Activated CD4-positive, alpha-beta T cell treated with anti-CD3 and anti-CD28 coated beads, Interleukin-2, Interleukin-4, amounts not matched to agents 100 ng/mL and 50 ng/mL, durations not matched to agents 16 hours and 8 hours (primary cell): ENCODE data around the gene CAPZB.
A peak's percentile ranks its signal among the peaks of the same experiment; 100 is the strongest.
"Not testable (repeated sequence)": the region's sequence is repeated elsewhere in the genome, so short reads cannot be mapped to it uniquely, and the experiment has no call there.

Experiments
- DNase-seq: peaks from one replicate; pipeline ENCODE4 v3.0.0-alpha.2; 2020; ENCODE audit warnings: low spot score

The CAPZB gene

DNA sequence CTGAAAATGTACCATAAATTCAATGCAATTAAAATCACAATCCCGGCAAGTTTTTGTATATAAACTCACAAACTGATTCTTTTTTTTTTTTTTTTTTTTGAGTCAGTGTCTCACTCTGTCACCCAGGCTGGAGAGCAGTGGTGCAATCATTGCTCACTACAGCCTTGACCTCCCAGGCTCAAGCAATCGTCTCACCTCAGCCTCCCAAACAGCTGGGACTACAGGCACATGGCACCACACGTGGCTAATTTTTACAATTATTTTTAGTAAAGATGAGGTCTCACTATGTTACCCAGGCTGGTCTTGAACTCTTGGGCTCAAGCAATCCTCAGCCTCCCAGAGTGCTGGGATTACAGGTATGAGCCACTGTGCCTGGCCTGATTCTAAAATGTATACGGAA is 12.1 kb upstream of the CAPZB start:
- not testable (repeated sequence) for DNase-seq

DNA sequence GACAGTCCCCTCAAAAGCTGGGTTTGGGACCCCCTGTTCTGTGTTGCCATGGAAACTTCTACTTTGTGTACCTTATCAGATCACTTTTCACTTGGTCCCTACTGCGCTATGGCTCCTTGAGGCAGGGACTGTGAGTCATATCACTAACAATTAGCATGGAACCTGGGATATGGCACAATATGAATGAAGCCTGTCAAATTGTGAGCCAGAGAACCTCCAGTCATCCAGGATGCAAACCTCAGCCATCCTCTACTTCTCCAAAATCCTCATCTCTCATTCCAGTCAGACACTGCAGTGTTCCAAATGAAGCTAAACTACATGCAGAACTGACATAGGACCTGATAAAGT is 11.2 kb upstream of the CAPZB start:
- DNase-seq: no peak

DNA sequence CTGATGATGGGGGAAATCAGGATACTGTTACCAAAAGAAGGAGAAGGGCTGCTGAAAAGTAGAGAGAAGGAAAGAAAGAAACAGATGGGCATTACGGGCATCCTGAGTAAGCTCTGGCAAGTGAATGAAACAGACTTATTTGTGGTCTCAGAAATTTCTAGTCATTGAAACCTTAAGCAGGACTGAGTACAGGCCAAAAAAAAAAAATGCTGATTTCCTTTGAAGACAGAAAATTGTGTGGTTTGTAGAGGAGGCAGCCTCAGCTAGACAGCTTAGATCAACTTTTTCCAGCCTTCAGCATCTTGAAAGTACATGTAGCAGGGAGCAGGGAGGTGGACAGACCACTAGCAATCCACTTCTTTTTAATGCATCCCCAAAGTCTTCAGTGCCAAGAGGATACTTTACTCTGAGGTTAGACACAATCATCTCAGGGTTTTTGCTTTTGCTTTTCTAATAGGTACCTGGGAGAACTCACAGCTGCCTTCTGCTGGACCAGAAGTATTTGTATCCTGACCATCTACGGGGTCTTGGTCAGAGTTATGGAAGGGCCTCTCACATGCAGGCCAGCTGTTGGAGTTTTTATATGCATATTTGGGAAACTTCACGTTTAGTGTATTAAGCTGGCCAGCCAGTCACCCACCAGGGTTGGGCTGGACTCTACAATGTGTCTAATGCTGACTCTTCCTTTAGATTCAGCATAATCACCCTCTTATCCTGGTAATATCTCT is 10.6 kb upstream of the CAPZB start:
- DNase-seq: no peak

DNA sequence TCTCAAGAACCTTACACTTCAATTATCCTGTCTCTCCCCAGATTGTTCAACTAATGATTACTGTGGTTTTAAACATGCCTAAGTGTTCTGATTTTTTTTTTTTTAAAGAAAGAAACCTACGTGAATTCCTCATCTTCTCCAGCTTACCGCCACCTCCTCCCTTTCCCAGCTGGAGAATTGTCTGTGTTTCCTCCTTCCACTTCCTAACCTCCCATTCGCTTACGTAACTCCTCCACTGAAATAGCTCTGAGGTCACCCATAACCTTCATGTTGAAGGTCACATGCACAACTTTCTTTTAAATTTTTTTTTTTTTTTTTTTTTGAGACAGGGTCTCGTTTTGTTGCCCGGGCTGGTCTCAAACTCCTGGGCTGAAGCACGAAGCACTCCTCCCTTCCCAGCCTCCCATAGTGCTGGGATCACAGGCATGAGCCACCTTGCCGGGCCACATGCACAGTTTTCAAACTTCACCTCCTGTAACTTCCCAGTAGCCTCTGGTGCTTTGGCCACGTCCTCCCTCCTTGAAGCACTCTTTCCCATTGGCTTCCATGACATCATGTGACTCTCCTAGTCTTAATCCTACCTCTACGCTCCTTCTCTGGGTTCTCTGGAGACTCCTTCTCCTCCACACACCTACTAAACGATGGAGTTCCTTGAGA is 9.8 kb upstream of the CAPZB start:
- no peak for DNase-seq

DNA sequence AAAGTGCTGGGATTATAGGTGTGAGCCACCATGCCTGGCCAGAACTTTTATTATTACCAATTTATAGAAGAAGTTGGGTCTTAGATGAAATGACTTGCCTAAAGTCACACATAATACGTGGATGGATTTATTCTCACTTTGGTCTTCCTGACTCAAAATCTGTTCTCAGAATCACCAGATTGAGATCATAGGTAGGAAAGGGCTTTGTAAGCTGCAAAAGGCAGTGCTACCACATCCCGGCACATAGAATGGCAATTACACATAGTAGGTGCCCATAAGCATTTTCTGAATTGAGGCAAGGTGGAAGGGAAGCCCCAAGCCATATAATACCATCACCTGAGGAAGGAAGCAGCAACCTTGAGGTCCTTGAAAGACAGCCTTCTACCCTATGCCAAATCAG is 8.2 kb upstream of the CAPZB start:
- peak; percentile 31 for DNase-seq

DNA sequence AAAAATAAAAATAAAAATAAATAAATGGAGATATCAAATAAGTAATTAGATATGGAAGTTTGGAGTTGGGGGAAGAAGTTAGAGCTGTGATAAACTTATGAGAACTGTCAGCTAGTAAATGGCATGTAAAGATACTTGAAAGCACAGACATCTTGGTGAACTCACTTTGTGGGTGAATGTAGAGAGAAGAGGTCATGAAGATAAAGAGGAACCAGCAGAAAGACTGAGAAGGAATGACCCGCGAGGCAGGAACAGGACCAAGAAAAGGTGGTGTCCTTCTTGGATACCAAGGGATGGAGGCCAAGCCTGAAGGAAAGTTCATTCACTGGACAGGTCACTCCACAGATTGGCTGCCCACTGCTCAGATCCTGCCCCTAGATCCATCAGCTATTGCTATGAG is 4.7 kb upstream of the CAPZB start:
- no peak for DNase-seq

DNA sequence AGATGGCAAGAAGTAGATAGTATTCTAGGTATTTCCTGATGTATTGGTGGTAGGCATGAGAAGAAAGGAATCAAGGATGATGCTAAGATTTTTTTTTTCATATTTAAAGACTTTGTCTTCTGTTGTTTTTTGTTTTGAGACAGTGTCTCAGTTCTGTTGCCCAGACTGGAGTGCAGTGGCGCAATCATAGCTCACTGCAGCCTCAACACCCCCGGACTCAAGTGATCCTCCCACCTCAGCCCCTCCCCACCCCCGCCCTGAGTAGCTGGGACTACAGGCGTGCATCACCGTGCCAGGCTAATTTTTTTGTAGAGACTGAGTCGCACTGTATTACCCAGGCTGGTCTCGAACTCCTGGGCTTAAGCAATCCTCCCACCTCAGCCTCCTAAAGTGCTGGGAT is 2.8 kb upstream of the CAPZB start:
- DNase-seq: no peak

DNA sequence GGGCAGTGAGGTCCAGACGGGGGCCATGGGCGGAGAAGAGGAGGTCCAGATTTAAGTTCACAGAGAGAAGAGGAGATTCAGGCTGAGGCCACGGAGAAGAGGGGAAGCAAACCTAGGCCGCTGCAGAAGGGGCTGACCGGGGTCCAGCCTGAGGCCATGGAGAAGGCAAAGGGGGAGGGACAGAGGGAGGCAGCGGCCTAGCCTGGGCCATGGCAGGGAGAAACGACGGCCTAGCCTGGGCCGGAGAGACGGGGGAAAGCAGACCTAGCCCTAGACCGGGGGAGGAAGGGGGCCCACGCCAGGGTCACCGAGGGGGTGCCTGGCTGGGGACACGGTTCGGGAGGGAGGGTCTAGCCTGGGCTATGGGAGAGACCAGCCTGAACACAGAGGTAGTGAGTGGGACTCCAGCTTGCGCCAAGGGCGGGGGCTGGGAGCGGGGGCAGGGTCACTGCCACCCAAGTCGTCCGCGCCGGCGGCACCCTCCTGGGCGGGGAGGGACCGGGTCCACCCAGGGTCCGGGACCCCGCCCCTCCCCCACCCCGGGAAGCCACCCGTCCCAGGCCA is 459 bp downstream of the CAPZB start:
- DNase-seq: no peak

DNA sequence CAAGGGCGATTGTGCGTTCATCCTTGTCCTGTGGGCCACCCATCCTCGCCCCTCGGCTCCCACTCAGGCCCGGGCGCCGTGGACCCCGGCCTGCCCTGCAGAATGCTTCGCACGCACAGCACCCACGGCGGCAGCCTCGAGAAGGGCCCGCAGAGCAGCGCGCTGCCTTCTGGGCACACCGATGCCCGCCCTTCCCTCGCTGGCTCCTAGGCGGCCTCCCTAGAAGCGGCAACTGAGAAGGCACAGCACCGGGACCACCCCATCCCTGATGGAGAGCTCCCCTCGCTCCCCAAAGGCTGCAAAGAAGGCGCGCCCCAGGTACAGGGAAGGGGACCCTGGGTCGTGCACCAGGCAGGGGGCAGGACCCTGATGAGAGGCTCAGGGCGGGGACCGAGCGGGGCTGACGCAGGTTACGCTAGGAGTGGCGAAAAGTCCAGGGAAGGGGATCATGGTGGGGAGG is 971 bp downstream of the CAPZB start:
- DNase-seq: no peak

DNA sequence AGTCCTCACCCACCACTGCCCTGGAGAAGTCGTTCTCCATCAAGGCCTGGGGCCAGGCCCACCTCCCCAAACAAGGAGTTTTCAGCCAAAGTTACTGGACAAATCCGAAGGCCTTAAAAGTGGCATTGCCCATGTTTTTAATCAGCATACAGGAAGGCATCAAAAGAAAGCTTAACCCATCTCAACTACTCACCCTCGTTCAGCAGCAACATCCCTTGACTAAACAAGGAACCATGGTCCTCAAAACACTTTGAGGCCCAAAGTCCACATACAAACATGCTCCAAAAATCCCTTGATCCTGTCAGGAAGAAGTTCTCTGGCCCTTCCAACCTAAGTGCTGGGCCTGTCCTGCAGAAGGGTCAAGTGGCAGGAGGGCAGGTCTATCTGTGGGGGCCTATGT is 1.6 kb downstream of the CAPZB start:
- no peak for DNase-seq

DNA sequence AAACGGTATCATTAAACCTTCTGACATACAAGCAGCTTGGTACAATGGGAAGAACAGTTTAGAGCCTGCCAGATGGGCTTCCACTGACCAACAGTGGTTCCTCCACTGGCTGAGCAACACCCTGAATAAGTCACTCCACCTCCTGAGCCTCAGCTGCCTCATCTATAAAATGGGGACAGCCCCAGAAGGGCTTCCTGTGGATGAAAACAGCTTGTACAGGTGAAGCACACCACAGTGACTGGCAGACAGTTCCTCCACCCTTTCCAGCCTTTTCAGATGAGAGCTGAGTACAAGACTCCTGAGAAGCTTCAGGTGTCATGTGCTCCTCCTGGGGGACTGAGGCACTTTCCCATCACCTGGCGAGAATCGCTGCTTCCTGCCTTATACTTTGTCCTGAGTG is 2.1 kb downstream of the CAPZB start:
- peak; percentile 44 for DNase-seq

DNA sequence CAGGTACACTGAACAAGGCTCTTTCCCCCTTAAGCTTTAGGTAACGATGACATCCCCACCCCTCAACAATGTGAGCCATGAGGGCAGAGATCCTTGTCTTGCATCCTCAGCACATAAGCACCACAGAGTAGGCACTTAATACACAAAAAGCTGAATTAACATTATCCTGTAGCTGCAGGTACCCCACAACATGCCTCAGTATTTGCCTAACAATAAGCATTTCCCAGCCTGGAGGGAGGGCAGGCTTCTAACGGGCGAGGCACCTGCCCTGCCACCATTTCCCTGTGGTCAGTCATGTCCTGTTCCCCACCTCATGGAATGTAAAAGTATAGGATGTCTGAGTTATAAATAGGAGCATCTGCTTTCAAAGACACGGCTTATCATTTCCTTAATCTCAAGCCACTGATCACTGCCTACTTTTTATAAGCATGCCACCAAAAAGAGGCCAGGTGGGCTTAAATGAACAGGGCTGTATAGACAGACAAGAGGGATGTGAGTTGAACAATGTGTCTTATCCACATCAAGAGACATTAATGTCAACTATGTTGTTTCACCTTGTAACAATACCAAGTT is 3.4 kb downstream of the CAPZB start:
- no peak for DNase-seq

DNA sequence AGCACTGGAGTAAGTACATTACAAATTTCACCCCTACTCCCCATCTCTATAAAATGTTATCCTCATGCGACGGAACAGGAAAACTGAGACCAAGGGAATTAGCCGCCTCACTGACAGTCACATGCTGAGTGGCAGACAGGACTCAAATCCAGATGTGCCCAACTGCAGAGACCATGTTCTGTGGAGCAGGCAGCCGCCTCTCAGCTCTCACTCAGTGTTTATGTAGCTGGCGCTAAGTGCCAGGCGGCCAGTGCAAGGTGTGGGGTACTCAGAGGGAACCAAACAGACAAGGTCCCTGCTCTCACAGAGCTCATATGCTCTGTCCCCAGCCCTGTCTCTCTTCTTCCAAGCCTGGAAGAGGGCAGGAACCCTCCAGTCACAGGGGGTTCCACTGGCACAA is 5.1 kb downstream of the CAPZB start:
- DNase-seq: no peak

DNA sequence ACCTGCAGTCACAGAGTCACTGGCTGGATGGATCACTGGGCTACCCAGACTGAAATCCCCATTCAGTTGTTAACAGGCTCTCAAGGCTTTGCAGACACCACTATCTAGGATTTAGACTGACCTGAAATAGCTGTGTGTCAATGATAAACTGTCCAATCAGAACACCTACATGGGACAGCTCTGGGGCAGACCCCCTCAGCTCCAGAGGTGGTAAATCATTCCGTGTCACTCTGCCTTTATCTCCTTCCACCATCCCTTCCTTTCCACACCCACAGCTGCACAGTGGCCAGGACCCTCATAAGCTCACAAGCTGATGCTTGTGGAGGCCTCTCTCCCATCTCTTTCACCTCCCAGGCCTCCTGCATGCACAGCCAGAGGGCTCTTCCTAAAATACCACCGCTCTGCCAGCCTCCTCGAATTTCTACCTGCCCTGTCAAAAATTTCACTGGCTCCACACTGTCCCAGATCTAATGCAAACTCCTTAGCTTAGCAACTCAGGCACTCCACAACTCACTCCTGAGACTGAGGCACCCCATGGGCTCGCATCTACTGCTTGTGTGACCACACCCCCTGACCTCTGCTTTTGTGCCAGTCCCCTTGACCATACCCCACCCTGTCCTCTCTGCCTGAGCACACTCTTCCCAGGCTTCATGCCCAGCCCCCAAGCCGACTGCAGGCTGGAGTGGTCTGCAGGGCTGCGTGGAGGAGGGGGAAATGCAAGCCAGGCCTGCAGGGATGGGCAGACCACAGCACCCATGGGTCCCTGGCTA is 5.8 kb downstream of the CAPZB start:
- DNase-seq: no peak

DNA sequence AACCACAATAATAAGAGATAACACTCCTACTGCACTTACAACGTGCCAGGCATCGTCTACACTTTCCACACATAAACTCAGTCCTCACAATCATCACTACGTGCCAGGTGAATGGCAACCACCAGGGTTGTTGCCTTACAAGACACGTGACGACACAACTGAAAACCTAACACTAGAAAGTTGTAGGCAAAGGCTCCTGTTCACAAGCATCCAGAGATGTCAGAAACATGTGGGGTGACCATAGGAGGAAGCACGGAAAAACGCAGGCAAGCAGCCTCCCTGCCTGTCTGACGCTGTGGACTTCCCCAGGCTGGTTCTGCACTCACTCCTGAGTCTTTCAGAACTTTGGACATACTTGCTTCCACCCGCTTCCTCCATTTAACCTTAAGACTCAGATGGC is 7.0 kb downstream of the CAPZB start:
- DNase-seq: no peak

DNA sequence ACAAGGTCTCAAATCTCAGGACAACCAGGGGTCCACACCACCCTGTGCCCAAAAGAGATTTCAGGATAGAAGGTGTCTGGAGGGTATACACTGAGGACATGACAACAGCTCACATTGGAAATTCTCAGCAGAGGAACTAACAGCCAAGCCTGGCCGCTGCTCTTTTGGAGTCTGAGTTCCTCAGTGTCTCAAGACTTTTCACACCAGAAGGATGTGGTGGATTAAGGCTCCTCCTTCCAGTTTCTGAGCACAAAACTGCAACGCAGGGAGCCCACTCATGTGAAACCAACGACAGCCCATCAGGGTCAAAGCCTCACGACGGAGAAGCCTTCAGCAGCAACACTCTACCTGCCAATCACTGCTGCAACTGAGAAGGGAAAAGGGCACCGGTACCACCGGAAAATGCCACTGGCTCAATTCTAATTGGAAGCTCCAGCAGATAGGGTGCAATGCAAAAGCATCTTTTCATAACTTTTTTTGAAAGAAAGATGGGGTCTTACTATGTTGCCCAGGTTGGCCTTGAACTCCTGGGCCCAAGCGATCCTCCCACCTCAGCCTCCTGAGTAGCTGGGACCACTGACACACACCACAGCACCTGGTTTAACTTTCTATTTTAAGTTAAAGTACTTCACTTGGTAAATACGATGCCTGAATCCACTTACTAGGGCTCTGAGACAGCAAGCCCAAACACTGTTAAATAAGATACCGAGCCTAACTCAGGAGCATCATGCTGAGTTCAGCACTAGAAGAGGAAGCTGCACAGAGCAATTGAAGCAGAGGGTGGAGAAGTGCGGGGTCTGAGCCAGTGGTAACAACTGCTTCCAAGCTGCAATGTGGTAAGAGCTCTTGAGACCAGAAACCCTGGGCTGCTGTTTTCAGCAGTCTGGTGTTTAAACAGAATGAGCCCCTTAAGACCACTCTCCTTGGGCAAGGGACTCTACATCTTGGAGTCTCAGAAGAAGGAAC is 7.8 kb downstream of the CAPZB start:
- peak; percentile 51 for DNase-seq

DNA sequence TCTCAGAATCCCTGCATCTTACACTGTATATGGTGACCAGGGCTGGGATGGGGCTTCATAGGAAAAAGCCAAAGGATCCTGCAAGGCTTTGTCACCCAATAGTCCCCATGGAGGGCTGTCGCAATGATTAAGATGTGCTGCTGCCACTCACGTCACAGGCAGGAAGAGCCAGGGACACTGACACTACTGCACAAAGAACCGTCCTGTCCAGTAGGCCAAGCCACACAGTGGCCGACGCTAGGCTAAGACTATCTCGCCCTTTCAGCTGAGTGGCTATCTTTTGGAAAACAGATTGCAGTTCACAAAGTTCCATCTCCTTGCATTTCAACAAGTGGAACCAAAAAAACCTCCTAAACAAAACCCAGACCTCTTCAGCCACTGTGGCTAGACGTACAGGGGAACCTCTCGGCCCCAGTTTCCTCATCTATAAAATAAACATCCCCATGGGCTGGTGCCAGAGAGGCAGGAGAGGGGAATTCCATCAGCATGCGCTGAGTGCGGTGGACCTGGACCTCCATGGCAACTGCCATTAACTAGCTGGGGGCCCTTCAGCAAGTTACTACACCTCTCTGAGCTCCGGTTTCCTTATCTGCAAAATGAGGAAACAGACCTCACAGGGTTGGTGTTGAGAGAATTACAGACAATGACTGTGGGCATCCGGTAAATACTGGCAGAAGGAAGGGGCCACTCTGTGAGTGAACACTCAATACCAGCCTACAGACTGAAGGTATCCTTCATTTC is 8.7 kb downstream of the CAPZB start:
- peak; percentile 72 for DNase-seq

DNA sequence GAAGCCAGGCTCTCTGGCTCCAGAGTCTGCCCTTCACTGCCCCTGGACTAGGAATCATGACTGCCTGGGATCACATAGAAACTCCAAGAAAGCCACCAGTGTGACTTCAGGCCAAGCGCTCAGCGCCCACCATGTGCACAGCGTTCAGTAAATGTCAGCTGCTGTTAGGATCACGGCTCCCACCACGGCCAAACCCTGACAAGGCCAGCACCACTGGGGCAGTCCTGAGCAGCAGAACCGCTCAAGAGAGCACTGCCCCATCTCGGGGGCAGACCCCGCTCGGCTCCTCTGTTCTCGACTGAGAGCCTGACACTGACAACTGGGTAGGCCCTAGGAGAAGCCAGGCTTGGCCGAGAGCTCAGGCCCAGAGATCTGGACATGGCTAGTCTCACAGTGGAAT is 10.0 kb downstream of the CAPZB start:
- no peak for DNase-seq

DNA sequence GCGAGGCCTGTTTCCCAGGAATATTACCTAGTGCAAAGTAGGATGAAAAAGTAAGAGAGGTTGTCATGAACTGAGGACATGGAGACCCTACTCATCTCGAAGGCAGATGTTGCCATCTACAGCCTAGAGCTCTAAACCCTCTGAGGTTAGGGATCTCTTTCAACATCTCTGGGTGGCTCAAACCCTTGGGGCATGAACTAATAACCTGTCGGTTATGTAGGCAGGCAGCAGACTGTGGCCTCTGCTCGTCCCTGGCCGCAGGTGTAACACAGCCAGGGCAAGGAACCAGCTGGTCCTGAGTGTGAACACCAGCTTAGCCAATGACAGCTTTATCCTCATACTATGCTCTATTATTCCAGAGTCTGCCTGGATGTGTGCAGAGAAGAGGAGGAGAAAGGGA is 13.2 kb downstream of the CAPZB start:
- DNase-seq: no peak

DNA sequence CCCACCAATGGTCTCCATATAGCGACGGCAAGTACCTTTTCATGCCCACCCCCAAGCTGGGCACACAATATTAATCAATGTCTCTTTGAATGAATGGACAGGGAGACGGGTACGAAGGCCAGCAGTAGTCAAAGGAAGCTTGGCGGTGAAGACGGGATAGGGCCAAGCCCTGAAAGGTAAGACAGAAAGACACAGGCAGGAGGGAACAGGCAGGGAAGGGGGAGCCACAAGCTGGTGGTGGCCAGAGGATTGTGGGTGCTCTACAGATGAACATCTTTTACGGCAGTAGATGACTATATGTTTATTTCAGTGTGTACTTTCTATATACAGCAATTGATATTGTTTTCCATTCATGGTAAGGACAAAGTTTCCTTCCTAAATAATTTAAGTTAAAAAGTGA is 16.3 kb downstream of the CAPZB start:
- DNase-seq: no peak
